Activated naive CD8-positive, alpha-beta T cell (primary cell): Measurements from ENCODE around the gene TIMM22.
"Not testable (repeated sequence)": the region's sequence is repeated elsewhere in the genome, so short reads cannot be mapped to it uniquely, and the experiment has no call there.

Experiments
- H3K27ac Mint-ChIP-seq: one replicate; pipeline ENCODE4 v1.8.0; 2021; ENCODE audit warnings: mixed read lengths
- H3K27me3 Mint-ChIP-seq: one replicate; pipeline ENCODE4 v1.8.0; 2021; ENCODE audit warnings: mixed read lengths
- H3K36me3 Mint-ChIP-seq: one replicate; pipeline ENCODE4 v1.8.0; 2021; ENCODE audit warnings: mixed read lengths
- H3K4me1 Mint-ChIP-seq: one replicate; pipeline ENCODE4 v1.8.0; 2021; ENCODE audit warnings: low read depth, mixed read lengths
- H3K4me3 Mint-ChIP-seq: one replicate; pipeline ENCODE4 v1.8.0; 2021; ENCODE audit warnings: mild to moderate bottlenecking, mixed read lengths
- H3K9me3 Mint-ChIP-seq: one replicate; pipeline ENCODE4 v1.8.0; 2021; ENCODE audit warnings: low read depth, mixed read lengths

The TIMM22 gene

DNA sequence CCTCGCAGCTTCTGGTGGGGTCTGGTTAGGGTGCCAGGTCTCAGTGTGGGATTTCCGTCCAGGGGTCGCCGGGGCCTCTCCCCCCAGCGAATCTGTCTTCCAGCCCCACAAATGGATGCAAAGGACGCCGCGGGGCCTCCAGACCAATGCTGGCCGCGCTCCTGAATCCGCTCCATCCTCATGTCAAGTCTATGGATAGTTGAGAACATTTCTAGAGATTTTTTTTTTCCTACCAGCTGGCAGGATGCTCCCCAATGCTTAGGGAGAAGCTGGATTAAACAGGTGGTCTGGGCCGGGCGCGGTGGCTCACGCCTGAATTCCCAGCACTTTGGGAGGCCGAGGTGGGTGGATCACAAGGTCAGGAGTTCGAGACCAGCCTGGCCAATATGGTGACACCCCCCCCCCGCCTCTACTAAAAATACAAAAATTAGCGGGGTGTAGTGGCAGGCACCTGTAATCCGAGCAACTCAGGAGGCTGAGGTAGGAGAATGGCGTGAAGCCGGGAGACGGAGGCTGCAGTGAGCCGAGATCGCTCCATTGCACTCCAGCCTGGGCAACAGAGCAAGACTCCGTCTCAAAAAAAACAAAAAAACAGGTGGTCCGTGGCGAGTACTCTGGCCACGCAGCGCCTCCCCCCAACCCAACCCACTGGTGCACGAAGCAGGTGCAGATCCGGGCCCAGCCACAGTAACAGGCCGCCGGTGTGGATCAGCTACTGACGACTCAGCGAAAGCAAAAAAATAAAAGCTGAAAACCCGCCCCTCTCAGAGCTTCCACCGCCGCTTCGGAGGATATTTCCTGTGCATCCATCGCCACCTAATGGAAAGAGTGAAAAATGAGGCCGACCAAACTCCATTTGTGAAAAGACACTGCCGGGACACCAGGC is 16.3 kb upstream of the TIMM22 start:
- Mint-ChIP-seq H3K27ac (peak overlapping the region; percentile 41), H3K4me1 (peaks cover 12% of the 10 kb centered on the region), H3K27me3 (peaks cover 20% of the 10 kb centered on the region), H3K9me3 (no peaks in the 10 kb centered on the region), H3K4me3 (peak overlapping the region; percentile 86), H3K36me3 (no peaks in the 10 kb centered on the region)

DNA sequence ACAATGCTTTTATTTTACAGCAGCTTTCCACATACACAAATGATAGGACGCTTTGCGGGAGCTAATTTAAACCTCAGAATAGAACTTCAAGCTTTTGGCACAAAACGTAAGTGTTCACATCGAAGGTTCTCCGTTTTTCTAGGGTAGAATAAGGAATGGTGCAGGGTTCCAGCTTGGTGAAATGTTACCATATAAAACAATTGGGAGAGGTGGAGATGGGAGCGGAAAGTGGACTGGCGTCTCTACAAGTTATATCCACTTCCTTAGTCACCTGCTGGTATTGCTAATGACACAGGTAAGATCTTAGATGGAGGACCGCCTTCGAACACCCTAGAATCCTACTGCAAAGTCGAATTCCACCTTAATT is 15.7 kb upstream of the TIMM22 start:
- Mint-ChIP-seq H3K9me3 (no peaks in the 10 kb centered on the region), H3K4me1 (peaks cover 12% of the 10 kb centered on the region), H3K27ac (peak overlapping the region; percentile 41)

DNA sequence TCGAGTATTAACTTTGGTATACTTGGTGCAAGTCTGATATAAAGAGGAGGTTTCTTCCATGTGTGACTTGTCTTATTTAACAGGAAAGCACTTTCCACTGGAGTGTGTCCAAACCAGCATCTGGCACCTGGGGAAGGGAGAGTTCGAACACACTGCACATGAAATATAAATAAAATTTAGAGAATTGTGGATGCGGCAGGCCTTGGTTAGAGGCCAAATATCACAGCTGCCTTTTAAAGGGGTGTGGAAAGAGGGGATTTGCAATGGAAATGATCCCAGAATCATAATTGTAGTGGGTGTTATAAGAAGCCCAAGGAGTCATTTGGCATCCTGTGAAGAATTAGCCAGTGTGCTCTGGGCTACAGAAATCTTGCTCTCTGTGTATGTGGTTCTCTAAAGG is 13.0 kb upstream of the TIMM22 start:
- no peaks in the 10 kb centered on the region for H3K9me3 Mint-ChIP-seq
- H3K36me3 Mint-ChIP-seq = no peaks in the 10 kb centered on the region
- no peak overlapping the region for H3K27ac Mint-ChIP-seq
- peaks cover 6% of the 10 kb centered on the region for H3K4me1 Mint-ChIP-seq
- H3K27me3 Mint-ChIP-seq = no peaks in the 10 kb centered on the region
- no peak overlapping the region for H3K4me3 Mint-ChIP-seq

More for the DNA sequence above, 15.7 kb upstream of the TIMM22 start:
- Mint-ChIP-seq H3K36me3 (no peaks in the 10 kb centered on the region), H3K27me3 (peaks cover 16% of the 10 kb centered on the region), H3K4me3 (peak overlapping the region; percentile 86)

DNA sequence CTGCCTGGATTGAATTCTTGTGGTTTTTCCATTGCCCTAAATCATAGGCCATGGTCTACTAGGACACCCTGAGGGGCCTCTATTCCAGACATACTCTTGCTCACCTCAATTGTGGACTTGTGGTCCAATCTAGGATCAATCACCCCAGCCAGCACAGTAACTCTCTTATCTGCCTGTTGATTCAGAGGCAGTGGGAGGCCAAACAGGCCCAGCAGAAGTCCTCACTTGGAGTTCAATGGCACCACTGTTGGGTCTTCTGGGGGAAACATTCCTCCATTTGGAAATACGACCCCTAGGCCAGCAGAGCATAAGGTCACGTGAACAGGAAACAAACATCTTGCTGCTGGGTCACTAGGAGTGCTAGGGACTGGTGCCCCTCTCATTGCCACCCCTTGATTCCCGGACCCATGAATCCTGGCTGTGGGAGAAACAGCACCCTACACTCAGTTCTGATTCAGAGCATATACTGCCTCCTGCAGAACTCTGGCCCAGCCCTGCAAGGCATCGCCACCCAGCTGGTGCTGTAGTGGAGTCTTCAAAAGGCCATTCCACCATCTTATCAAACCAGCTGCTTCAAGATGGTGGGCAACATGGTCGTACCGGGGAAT is 10.5 kb upstream of the TIMM22 start:
- no peaks in the 10 kb centered on the region for H3K27me3 Mint-ChIP-seq
- no peak overlapping the region for H3K4me3 Mint-ChIP-seq
- no peaks in the 10 kb centered on the region for H3K9me3 Mint-ChIP-seq
- H3K27ac Mint-ChIP-seq = no peak overlapping the region
- H3K4me1 Mint-ChIP-seq = no peaks in the 10 kb centered on the region
- no peaks in the 10 kb centered on the region for H3K36me3 Mint-ChIP-seq

GRCh38 chr17:987931-988330 is 9.0 kb upstream of the TIMM22 start:
- Mint-ChIP-seq H3K36me3 (no peaks in the 10 kb centered on the region), H3K4me1 (no peaks in the 10 kb centered on the region), H3K27me3 (no peaks in the 10 kb centered on the region), H3K4me3 (no peak overlapping the region), H3K9me3 (no peaks in the 10 kb centered on the region), H3K27ac (no peak overlapping the region)

DNA sequence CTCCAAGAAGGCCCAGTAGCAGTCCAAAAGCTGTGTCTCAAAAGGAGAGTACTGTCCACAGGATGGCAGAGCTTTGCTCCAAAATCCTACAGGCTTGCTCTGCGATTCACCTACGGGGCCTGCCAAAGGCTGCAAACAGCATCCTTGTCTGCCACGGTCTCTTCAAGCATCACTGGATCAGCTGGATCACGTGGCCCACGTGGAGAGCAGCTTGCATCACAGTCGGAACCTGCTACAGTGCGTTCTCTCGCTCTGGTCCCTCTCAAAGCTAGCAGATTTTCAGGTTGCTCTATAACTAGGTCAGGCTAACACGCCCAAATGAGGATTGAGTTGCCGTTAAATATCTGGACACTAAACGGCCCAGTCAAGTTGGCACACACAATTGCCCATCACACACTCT is 8.4 kb upstream of the TIMM22 start:
- no peaks in the 10 kb centered on the region for H3K4me1 Mint-ChIP-seq
- H3K4me3 Mint-ChIP-seq = no peak overlapping the region
- H3K9me3 Mint-ChIP-seq = no peaks in the 10 kb centered on the region
- H3K27me3 Mint-ChIP-seq = no peaks in the 10 kb centered on the region
- no peak overlapping the region for H3K27ac Mint-ChIP-seq
- H3K36me3 Mint-ChIP-seq = no peaks in the 10 kb centered on the region

DNA sequence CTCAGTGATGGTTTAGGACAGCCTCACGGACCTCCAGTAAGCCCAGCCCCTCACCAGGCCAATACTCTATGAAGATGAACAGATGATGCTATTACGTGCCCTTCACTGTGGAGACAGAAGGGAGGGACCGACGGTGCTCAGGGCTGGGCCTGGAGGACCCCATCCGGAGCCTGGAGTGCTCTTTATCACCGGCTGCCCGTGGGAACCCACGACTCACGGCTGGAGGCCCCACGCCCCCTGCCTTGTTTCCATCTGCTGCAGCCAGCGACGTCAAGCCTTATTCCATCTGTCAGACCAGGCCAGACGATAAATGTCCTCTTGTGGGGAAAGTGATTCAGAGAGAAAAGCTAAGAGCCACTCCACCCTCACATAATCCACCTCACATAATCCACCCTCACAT is 4.0 kb upstream of the TIMM22 start:
- H3K4me1 Mint-ChIP-seq = peaks cover 7% of the 10 kb centered on the region
- H3K27ac Mint-ChIP-seq = no peak overlapping the region
- no peaks in the 10 kb centered on the region for H3K27me3 Mint-ChIP-seq
- H3K4me3 Mint-ChIP-seq = no peak overlapping the region
- H3K36me3 Mint-ChIP-seq = no peaks in the 10 kb centered on the region
- H3K9me3 Mint-ChIP-seq = no peaks in the 10 kb centered on the region

DNA sequence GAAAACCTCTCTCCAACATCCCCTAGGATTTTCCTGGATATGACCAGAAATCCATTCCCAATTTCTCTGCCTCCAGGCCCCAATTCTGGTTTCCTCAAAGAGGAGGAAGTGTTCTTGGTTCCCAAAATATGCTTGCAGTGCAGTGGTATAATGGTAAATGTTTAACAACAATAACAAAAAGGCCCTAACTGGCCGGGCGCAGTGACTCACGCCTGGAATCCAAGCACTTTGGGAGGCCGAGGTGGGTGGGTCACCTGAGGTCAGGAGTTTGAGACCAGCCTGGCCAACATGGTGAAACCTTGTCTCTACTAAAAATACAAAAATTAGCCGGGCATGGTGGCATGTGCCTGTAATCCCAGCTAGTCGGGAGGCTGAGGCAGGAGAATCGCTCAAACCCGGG is 1.6 kb upstream of the TIMM22 start:
- not testable (repeated sequence) for H3K27me3 Mint-ChIP-seq, H3K27ac Mint-ChIP-seq, H3K36me3 Mint-ChIP-seq, H3K9me3 Mint-ChIP-seq, H3K4me3 Mint-ChIP-seq
- H3K4me1 Mint-ChIP-seq = peaks cover 23% of the 10 kb centered on the region

DNA sequence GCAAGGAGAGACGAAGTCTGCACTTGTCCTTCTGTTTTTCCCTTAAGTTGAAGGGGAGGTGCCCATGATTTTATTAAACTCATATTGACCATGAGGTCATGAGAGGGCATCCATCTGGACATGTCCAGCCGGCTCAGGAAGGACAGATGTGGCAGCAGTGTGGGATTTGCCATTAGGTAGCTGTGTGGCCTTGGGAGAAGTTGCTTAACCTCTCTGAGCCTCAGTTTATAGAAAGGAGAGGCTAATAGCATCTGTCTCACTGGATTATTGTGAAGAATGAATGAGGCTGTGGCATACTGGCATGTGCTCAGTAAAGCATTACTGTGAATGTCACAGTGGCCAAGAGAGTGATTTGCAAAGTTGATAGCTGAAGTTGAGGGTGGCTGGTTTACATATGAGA is 1.2 kb downstream of the TIMM22 start:
- Mint-ChIP-seq H3K36me3 (peaks cover 5% of the 10 kb centered on the region), H3K27ac (peak overlapping the region; percentile 41), H3K27me3 (no peaks in the 10 kb centered on the region), H3K9me3 (no peaks in the 10 kb centered on the region), H3K4me1 (peaks cover 23% of the 10 kb centered on the region), H3K4me3 (peak overlapping the region; percentile 92)

- Mint-ChIP-seq H3K27ac (no peak overlapping the region), H3K4me3 (no peak overlapping the region), H3K4me1 (peaks cover 32% of the 10 kb centered on the region), H3K9me3 (no peaks in the 10 kb centered on the region), H3K27me3 (no peaks in the 10 kb centered on the region), H3K36me3 (peaks cover 5% of the 10 kb centered on the region)
Measured at GRCh38 chr17:1000597-1001461, 3.9 kb downstream of the TIMM22 start.

GRCh38 chr17:1001640-1002411 is 4.9 kb downstream of the TIMM22 start:
- no peaks in the 10 kb centered on the region for H3K9me3 Mint-ChIP-seq
- no peaks in the 10 kb centered on the region for H3K27me3 Mint-ChIP-seq
- H3K4me3 Mint-ChIP-seq = no peak overlapping the region
- H3K4me1 Mint-ChIP-seq = peaks cover 32% of the 10 kb centered on the region
- H3K27ac Mint-ChIP-seq = peak overlapping the region; percentile 34
- H3K36me3 Mint-ChIP-seq = peaks cover 5% of the 10 kb centered on the region

- Mint-ChIP-seq H3K27ac (peak overlapping the region; percentile 34), H3K27me3 (no peaks in the 10 kb centered on the region), H3K36me3 (peaks cover 5% of the 10 kb centered on the region), H3K4me1 (peaks cover 30% of the 10 kb centered on the region), H3K9me3 (no peaks in the 10 kb centered on the region), H3K4me3 (no peak overlapping the region)
Measured at GRCh38 chr17:1002412-1002753, 5.5 kb downstream of the TIMM22 start.

- Mint-ChIP-seq H3K27ac (no peak overlapping the region), H3K9me3 (no peaks in the 10 kb centered on the region), H3K27me3 (no peaks in the 10 kb centered on the region), H3K36me3 (peaks cover 5% of the 10 kb centered on the region), H3K4me3 (no peak overlapping the region), H3K4me1 (peaks cover 27% of the 10 kb centered on the region)
Measured at GRCh38 chr17:1002771-1003555, 6.0 kb downstream of the TIMM22 start.

DNA sequence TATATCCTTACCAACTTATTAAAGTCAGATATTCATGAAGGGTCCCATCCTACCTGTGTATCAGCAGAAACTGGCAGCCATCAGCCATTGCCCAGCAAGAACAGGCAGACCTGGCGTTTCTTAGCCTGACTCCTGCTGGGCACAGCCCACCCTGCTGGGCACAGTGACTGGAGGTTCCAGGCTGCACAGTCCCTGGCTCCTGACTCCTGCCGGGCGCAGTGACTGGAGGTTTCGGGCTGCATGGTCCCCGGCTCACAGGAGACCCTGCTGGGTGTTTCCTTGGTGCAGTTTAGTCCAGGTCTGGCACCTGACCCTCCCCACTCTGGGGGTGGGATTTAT is 6.7 kb downstream of the TIMM22 start:
- no peak overlapping the region for H3K4me3 Mint-ChIP-seq
- no peak overlapping the region for H3K27ac Mint-ChIP-seq
- H3K27me3 Mint-ChIP-seq = no peaks in the 10 kb centered on the region
- peaks cover 20% of the 10 kb centered on the region for H3K4me1 Mint-ChIP-seq
- H3K36me3 Mint-ChIP-seq = peaks cover 5% of the 10 kb centered on the region
- H3K9me3 Mint-ChIP-seq = no peaks in the 10 kb centered on the region
